OCI-LY7 (cell line): Measurements from ENCODE around the gene KMT5B.

ENCODE experiments used
- EZH2phosphoT487 ChIP-seq: fragments of 200-600 bp; sonication (generic); IDR thresholded peaks from 2 replicates; pipeline ENCODE4 v1.6.1; 2018; ENCODE audit warnings: low read depth, borderline replicate concordance, mild to moderate bottlenecking, mixed run types, antibody characterized with exemption, low read length, moderate library complexity, mixed read lengths
- TF ChIP-seq, protein P1 (sequence below): fragments of 200-600 bp; sonication (generic); conservative IDR thresholded peaks from 2 replicates; pipeline ENCODE4 v1.5.1; 2014; ENCODE audit warnings: mild to moderate bottlenecking, antibody characterized with exemption, low read length, moderate library complexity, mixed read lengths

DNA sequence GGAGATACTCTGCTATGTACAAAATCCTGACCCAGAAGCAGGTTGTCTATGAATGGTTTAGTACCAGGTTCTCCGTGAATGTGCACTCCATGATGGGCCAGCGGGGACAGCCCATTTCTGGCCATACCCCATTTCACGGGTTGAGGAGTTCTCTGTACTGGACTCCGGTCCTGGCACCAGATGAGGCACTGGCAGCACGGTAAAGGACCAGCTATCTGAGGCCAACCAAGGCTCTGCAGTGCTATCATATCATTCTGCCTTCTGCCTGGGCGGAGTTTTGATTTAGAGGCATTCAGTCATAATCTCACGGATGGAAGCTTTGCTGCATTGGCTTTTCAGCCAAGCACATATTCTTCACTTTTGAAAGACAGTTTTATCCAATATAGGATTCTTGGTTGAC lies 18.5 kb upstream of the KMT5B start:
- TF ChIP-seq EZH2phosphoT487, result no peak
- TF ChIP-seq, protein P1, sequence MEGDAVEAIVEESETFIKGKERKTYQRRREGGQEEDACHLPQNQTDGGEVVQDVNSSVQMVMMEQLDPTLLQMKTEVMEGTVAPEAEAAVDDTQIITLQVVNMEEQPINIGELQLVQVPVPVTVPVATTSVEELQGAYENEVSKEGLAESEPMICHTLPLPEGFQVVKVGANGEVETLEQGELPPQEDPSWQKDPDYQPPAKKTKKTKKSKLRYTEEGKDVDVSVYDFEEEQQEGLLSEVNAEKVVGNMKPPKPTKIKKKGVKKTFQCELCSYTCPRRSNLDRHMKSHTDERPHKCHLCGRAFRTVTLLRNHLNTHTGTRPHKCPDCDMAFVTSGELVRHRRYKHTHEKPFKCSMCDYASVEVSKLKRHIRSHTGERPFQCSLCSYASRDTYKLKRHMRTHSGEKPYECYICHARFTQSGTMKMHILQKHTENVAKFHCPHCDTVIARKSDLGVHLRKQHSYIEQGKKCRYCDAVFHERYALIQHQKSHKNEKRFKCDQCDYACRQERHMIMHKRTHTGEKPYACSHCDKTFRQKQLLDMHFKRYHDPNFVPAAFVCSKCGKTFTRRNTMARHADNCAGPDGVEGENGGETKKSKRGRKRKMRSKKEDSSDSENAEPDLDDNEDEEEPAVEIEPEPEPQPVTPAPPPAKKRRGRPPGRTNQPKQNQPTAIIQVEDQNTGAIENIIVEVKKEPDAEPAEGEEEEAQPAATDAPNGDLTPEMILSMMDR, result no peak
